NCI-H2196 (cell line): Measurements from ENCODE around the gene RNF217.

Source experiments
- DNase-seq: peaks from one replicate; lab custom pipeline; 2025; ENCODE audit not compliant: unreplicated experiment; lab: John Stamatoyannopoulos, UW

The RNF217 gene

DNA sequence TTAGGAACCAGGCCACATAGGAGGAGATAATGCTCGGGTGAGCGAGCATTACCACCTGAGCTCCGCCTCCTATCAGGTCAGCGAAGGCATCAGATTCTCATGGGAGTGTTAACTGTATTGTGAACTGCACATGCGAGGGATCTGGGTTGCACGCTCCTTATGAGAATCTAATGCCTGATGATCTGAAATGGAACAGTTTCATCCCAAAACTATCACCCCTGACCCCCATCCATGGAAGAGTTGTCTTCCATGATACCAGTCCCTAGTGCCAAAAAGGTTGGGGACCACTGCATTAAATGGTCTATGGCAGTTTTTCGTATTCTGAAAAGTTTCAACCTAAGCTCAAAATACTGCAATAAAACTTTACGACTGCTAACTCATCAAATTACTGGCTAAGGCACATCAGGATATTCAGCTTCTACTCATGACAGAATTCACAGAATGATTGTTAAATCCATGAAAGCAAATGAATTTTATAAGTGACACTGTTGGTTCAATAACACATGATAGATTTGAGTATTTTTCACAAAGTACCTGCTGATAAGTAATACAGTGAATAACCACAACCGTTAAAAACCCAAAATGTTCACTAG is 25.9 kb downstream of the RNF217 start:
- DNase-seq: no peak

DNA sequence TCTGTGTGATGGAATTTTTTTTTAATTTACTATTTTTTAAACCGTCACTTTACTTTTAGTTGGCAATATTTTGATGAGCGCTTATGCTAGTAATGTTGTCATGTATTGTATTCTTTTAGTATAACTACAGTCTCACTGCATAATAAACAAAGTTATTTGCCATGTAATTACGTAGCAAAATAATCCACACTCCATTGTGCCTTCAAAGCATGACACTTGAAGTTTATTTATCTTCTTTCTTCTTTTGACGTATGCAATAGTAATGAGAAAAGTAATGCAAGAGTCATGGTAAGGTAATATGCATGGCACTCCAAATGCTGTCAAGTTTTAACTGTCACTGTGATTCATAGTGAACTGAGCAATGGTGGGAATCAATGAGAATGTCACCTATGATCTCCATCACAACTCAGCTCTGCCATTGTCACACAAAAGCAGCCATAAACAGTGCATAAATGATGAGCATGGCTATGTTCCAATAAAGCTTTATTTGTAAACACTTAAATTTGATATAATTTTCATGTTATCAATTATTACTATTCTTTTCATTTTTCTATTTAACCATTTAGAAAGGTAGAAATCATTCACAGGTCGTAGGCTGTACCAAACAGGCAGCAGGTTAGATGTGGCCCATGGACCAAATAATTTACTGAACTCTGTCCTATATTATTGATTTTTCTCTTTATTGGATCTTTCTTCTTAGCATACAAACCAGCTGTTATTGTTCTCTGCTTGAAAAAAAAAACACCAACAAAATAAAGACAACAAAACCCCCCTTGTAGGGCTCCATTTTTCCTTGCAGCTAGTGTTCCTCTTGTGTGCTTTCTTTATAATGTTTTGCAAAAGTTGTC is 27.1 kb downstream of the RNF217 start:
- DNase-seq: no peak

DNA sequence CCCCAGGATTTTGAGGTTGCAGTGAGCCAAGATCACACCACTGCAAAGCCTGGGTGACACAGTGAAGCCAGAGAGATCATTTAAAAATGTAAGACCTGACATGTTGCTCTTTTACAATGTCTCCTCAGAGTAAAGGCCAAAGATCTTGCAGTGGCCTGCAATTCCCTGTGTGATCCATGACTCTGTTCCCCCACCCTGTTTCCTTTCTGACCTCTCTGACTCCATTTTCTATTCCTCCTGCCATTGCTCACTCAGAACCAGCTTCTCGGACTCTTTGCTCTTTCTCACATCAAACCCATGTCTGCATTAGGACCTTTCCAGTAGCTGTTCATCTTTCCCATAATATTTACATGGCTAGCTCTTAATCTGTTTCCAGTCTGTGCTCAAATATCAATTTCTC is 28.8 kb downstream of the RNF217 start:
- DNase-seq: no peak

DNA sequence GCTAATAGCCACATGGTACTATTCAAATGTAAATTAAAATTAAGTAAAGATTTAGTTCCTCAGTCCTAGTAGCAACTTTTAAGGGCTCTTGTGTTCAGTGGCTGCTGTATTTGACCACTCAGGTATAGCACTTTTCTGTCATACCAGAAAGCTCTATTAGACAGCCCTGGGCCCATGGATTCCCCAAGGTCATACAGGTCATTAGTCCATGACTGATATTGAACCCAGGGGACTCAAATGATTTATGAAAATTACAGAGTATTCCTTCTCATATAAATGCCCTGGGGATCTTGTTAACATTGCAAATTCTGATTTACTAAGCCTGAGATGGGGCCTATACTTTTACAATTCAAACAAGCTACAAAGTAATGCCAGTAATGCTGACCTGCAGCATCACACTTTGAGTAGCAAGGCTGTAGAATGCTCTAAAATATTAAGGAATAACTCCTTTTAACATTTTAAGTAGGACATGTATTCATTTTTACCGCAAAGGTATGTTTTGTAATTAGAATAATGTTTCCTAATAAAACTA is 29.6 kb downstream of the RNF217 start:
- no peak for DNase-seq

DNA sequence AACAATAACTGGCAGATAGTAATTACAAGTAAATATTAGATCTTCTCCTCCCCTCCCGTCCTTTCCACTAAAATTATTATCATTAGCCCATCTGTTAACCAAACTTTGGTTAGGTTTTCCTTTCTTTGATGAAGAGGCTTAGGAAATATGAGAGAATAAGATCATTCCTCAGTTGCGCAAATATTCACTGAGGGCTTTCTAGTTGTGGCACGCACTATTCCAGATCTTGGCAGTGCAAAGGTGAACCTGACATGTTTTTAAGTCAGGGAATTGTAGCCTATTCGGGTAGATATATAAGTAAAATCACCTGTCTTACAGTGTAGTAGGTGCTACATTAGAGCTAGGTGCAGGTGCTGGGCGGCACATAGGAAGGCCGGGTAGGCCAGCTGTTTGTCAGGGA is 31.1 kb downstream of the RNF217 start:
- DNase-seq: no peak

DNA sequence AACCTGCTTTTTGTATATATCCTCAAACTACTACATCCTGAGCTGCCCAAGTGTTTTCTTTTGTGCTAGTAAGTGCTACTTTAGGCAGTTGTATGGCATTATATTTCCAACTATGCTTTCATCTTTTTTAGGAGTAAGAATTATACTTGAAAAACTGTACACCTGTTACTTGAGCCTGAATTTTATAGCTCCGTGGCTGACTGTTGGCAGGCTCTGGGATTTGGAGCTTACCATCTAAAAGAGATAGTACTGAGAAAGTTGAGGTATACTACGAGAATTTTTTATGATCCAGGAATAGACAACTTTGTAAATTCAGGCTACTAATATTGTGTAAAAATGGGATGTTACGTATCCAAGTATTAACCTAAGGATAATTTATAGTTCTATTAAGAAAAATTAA is 32.4 kb downstream of the RNF217 start:
- no peak for DNase-seq

DNA sequence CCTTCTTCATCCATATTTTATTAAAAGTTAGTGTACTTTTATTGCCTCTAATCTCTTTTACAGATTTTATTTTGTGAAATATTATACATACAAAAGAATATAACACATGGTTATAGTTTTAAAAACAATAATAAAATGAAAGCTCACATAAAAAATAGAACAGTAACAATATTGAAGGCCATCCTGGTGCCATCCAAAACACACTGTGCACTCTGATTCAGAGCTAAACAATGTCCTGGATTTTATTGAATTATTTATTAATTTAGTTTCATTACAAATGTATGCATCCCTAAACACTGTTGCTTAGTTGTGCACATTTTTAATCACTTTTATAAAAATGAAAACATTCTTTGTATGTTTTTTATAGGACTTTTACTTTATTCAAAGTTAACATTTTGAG is 32.9 kb downstream of the RNF217 start:
- DNase-seq: no peak

DNA sequence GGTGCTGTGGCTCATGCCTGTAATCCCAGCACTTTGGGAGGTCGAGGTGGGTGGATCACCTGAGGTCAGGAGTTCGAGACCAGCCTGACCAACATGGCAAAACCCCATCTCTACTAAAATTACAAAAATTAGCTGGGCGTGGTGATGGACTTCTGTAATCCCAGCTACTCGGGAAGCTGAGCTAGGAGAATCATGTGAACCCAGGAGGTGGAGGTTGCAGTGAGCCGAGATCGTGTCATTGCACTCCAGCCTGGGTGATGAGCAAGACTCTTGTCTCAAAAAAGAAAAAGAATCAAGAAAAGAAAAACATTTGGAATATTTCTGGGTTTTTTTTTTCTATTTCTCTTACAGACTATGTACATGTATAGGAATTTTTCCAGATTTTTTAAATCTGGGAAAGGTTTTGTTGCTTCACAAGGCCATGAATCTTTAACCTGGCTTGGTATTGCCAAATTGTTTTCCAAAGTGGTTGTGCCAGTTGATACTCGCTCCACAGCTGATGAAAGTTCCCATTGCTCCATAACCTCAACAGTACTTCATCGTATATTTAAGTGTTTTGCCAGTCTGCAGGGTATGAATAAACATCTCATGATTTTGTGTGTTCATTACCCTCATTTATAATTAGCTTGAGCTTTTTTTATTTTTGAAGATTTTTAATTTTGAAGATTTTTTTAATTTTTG is 33.5 kb downstream of the RNF217 start:
- DNase-seq: no peak

DNA sequence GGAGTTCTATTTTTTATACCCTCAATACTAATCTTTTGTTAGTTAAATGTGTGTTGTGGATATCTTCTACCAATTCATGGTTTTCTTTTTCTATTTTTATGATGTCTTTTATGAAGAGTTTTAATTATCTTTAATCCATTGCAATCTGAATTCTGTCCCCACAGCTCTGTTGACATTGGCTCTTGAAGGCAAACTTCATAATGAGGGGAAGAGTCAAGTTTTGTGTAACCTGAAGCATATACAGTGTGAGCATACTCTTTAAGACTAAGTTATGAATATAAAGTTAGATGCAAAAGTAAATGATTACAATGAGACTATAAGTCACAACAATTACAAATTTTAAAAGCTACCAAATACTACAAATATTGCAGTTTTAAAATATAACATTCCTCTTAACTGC is 34.2 kb downstream of the RNF217 start:
- DNase-seq: no peak

DNA sequence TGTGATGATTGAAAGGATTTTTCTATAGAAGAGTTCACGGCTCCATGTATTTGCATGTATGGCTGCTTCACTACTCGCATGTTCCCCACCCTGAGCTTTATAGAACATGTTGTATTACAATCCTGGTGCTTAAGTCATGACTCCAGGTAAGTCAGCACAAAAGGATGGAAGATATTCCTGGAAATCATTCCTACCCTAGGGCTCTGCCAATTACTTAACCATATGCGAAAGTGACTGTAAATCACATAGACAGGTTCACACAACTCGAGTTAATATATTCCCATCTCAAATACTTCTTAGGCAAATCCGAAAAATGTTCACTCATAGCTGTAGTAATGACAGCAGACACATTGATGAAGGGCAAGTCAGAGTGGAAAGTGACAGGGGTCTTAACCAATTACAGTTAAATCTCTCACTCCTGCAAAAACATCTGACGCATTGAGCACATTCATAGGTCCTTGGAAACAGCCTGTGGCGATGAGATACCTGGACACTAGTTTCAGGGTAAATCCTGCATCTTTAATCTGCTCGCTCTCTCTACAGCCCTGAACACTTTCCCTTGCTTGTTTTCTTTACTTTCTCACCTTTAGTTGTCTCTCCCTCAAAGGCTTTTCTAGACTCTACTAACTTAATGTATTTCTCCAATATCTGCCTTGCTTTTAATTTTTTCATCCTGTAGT is 35.1 kb downstream of the RNF217 start:
- DNase-seq: no peak

DNA sequence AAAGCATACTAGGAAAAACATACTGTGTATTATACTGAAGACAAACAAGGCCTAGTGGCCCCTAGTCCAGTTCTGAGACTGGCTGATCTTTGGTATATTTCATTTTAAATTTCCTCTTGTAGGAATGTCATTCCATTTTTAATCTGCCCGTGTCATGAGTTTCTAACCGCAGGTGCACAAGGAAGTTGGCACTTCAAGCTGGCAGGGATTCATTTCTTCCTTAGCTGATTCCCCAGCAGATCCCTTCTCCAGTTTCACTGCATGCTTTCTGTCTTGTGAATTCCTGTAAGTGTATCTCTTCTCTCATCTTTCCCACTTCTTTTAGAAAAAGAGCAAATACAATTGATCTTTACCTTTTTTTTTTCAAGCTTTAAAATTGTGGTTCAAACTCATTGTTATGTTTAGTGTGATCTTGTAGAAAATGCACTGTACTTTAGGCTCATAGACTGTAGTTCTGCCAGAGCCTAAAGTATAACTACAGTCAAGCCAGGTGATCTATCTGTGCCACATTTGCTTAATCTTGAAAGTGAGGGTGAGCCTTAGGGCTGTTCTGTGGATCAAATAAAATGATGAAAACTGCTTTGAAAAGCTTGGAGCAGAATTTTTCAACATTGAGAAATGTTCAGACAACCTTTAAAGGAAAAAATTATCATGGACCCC is 37.0 kb downstream of the RNF217 start:
- peak; percentile 41 for DNase-seq

DNA sequence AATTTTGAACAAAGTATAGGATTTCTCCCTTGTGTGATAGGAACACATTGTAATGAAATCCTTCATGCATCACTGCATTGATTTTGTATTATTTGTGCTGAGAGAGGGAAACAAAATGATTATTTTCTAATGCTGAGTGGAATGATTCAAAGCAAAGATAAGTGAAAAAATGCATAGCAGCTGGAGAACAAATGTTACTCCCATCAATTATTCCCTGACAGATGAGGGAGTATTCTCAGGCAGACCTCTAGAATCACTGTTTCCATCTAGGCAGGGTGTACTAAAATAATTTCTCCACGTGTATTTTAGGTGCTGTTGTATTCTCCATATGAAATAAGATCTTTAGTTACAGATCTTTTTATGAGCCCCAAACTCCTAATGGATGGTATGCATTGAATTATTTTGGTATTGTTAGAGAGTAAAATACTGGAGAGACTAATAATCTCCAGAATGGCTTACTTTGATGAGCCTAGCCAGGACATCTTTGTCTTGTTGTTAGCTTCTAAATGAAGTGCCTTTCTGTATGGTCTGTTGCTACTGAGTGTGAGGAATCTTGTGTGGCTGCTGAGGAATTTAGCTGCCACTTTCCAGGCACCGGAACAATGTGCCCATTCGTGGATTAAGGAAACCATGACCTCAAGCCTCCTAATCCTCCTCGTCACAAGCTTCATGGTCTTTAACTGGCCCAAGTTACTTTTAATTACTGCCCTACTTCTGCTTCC is 39.6 kb downstream of the RNF217 start:
- no peak for DNase-seq

DNA sequence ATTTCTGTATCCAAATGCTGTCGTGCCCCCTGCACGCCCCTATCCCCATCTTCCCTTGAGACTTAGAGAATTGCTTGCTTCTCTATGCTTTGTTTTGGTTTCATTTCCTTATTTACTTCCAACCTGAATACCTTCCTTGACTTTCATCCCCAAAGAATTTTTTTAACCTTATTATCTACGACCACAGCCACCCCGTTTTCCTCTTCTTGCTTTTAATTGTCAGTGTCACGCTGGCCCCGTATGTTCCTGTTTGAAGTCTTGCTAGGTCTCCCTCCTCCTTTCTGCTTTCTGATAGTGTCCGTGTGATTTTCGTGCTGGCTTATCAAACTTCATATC is 40.1 kb downstream of the RNF217 start:
- DNase-seq: no peak

DNA sequence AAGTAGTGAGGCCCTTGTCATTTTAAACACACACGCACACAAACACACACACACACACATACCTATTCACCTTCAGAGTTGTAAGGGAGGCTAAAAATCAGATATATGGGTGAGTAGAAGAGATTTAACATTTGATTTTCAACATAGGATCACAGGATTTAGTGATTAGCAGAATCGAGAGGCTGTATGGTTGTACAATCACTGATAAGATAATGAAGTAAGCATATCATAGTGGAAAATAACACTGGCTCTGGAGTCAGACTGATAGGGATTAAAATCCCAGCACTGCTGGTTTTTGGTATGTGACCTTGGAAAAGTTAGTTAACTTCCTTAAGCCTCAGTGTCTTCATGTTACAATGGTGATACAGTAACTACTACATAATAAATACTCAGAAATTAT is 40.8 kb downstream of the RNF217 start:
- no peak for DNase-seq

DNA sequence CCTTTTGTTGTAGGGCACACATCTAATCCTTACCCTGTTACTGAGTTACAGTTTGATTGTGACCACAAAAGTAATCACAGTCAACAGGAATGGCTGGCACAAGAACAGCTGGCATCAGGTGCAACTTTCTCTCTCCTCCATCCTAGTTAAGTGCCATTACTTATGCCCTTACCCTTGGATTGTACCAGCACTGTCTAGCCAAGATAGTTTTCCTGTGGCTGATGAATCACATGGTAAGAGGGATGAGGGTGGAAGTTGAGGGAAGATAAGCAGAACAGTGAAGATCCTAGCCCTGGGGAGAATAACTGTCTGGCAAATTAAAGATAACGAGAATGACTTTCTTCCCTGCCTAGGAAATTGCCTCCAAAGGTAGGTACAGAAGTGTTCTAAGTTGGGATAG is 42.0 kb downstream of the RNF217 start:
- peak; percentile 4 for DNase-seq

DNA sequence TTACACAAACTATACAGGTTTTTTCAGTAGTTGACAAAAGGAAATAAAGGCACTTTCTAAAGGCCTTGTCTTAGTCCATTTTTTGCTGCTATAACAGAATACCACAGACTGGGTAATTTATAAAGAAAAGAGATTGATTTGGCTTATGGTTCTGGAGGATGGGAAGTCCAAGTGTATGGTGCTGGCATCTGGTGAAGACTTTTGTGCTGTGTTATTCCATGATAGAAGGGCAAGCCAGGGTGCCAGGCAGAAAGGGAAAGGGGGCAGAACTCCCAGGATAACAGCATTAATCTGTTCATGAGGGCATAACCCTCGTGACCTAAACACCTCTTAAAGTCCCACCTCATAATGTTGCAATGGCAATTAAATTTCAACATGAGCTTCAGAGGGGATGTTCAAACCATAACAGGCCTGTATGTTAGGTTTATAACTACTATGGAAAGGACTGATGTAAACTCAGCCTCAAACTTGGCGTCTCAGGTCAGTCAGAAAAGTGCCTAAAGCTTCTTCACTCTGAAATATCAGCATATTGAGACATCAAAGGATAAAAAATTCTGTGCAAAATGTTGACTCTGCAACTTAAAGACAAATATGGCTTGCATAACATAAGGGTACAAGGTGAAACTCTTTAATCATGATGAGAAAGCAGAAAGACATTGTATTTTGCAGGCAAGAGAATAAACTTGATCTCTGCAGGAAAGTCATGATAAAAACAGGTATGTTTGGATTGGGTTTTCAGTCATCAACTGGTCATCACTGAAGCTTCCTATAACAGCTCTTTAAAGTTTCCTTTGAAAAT is 42.8 kb downstream of the RNF217 start:
- no peak for DNase-seq

DNA sequence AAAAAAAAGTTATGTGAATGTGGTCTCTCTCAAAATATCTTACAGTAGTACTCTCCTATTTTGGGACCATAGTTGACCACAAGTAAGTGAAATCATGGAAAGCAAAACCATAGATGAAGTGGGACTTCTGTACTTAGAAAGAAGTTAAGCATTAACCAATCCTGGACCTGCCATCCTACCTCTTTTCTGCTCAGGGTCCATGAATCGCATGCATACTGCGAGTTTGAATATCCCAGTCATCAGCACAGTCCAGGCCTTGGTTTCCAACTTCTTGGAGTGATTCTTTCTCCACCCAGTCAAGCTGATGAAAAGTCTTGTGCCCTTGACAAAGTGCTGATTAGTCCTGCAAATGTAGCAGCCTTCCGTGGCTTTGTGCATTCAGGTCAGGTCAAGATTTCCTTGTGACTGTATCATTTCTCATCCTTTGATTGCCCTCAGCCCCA is 46.0 kb downstream of the RNF217 start:
- DNase-seq: no peak

DNA sequence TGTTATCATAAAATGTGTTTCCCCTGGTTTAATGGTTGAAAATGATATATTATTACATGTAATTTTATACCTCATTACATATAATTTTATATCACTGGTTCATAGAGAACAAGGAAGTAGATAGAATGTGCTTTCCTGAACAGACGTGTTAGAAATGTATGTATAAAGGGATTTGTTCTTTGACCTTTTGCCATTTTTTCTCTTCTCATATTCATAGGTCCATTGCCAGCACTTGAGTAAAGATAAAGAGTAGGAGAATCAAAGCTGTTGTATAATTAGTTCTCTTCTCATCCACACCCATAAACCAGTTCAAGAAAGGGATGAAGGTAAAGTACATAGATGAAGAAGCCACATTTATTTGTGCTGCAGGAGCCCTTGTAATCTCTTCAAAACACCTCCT is 46.7 kb downstream of the RNF217 start:
- no peak for DNase-seq

DNA sequence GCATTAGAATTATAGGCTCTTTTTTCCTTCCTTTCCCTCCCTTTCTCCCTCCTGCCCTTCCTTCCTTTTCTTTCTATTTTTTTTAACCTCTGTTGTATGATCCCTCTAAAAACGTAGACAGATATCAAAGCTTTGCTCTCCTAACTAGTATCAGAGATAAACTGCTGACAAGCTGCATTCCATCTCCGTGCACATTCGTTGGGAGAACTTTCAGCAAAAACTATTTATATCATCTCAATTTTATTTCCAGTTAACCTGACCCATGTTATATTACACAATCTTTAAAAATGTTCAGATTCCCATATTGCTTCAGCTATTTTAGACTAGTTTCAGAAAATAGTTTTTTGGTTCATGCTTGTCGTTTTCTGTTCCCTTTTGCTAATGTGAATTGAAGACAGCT is 47.3 kb downstream of the RNF217 start:
- no peak for DNase-seq
